ENCODE measurements around the gene RGS2.

RGS2 gene

DNA sequence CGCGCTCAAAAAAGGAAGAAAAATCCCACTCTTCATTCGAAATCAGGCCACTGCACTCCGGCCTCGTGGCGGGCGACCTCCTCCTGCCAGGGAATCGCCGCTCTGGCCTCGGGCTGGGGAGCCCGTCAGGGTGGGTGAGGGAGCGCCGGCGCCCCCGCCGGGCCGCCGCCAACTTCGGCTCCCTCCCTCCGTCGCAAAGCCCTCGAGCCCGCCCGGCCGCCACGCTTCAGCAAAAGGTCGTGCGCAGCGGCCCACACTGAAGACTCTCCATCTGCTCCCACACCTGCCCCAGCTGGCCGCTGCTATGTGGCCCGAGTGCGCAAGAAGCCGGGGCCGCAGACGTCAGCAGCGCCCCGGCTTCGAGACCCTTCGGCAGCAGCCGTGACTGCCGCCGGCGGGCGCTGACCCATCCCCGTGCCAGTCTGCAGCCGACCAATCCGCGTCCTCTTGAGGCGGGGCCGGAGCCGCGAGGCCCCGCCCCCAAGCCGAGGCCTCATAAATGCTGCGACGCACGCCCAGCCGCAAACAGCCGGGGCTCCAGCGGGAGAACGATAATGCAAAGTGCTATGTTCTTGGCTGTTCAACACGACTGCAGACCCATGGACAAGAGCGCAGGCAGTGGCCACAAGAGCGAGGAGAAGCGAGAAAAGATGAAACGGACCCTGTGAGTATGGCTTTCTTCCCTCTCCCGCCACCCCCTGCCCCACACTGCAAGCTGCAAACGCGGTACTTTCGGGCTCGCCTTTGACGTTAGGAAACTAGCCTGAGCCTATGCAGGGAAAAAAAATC, at the start of gene RGS2:
TSS of gene RGS2 (plus strand) at position 522 of the 789 bp plus-strand sequence. CDS start at position 555, 33 bp downstream.
- H3K9me3 ChIP-seq = peaks cover 6% of the 10 kb centered on the region

DNA sequence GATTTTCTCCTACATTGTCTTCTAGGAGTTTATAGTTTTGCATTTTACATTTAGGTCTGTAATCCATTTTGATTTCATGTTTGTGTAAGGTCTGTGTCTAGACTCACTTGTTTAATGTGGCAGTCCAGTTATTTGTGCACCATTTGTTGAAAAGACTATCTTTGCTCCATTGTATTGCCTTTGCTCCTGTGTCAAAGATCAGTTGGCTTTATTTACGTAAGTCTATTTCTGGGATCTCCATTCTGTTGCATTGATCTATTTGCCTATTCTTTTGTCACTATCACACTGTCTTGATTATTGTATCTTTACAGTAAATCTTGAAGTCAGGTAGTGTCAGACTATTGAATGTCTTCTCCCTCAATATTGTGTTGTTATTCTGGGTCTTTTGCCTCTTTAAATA, 49.7 kb upstream of the RGS2 start:
- no peaks in the 10 kb centered on the region for H3K27me3 ChIP-seq
- H3K4me3 ChIP-seq (ENCODE audit: low read depth in 1 of 2, low read length in 1 of 2) = no peak overlapping the region
- H3K9me3 ChIP-seq = no peaks in the 10 kb centered on the region
- TF ChIP-seq CTCF (IDR thresholded peaks at IDR 0.05) = no peak
- H3K36me3 ChIP-seq = no peaks in the 10 kb centered on the region
- no peak overlapping the region for H3K27ac ChIP-seq
- no peaks in the 10 kb centered on the region for H3K4me1 ChIP-seq (ENCODE audit: control insufficient read depth in 1 of 2, insufficient read depth in 1 of 2, low read depth in 1 of 2, low read length in 1 of 2)

More for the DNA sequence above, at the start of gene RGS2:
- Histone ChIP-seq H3K4me3 (ENCODE audit: low read depth in 1 of 2, low read length in 1 of 2) (peak within 1 kb of the TSS; percentile 85 to 93), H3K36me3 (peaks cover 41% of the 10 kb centered on the region), H3K27me3 (no peaks in the 10 kb centered on the region), H3K27ac (peak within 1 kb of the TSS; percentile 99), H3K4me1 (ENCODE audit: control insufficient read depth in 1 of 2, insufficient read depth in 1 of 2, low read depth in 1 of 2, low read length in 1 of 2) (peaks cover 38 to 66% of the 10 kb centered on the region in 2 experiments)
- peak; percentile 62 for TF ChIP-seq CTCF (IDR thresholded peaks at IDR 0.05)

GRCh38 chr1:192762265-192762664, 46.6 kb upstream of the RGS2 start:
- no peaks in the 10 kb centered on the region for H3K4me1 ChIP-seq (ENCODE audit: control insufficient read depth in 1 of 2, insufficient read depth in 1 of 2, low read depth in 1 of 2, low read length in 1 of 2)
- H3K9me3 ChIP-seq = no peaks in the 10 kb centered on the region
- no peak overlapping the region for H3K4me3 ChIP-seq (ENCODE audit: low read depth in 1 of 2, low read length in 1 of 2)
- no peak for TF ChIP-seq CTCF (IDR thresholded peaks at IDR 0.05)
- H3K27ac ChIP-seq = no peak overlapping the region
- H3K36me3 ChIP-seq = no peaks in the 10 kb centered on the region
- no peaks in the 10 kb centered on the region for H3K27me3 ChIP-seq

DNA sequence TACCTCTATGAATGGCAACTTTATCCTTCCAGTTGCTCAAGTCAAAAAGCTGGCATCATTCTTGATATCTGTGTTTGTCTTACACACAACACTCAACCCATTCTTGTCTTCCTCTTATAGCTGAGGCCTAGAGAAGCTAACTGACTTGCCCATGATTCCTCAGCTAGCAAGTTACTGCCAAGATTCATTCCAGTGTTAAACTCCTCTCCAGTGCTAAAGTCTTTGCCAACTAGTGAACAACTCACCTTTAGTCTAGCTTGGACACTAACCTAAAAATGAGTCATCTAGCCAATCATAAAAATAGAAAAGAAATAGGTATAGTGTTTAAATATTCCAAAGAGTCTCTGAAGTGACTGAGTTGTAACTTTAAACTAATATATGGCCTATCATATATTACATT, 45.6 kb upstream of the RGS2 start:
- Histone ChIP-seq H3K27ac (no peak overlapping the region), H3K9me3 (no peaks in the 10 kb centered on the region), H3K4me1 (ENCODE audit: control insufficient read depth in 1 of 2, insufficient read depth in 1 of 2, low read depth in 1 of 2, low read length in 1 of 2) (no peaks in the 10 kb centered on the region), H3K36me3 (no peaks in the 10 kb centered on the region), H3K27me3 (no peaks in the 10 kb centered on the region), H3K4me3 (ENCODE audit: low read depth in 1 of 2, low read length in 1 of 2) (no peak overlapping the region)
- no peak for TF ChIP-seq CTCF (IDR thresholded peaks at IDR 0.05)

- Histone ChIP-seq H3K4me3 (ENCODE audit: low read depth in 1 of 2, low read length in 1 of 2) (no peak overlapping the region), H3K9me3 (no peaks in the 10 kb centered on the region), H3K4me1 (ENCODE audit: control insufficient read depth in 1 of 2, insufficient read depth in 1 of 2, low read depth in 1 of 2, low read length in 1 of 2) (no peaks in the 10 kb centered on the region), H3K27me3 (no peaks in the 10 kb centered on the region), H3K27ac (no peak overlapping the region), H3K36me3 (no peaks in the 10 kb centered on the region)
- no peak for TF ChIP-seq CTCF (IDR thresholded peaks at IDR 0.05)
Observed at GRCh38 chr1:192763756-192764155, 45.1 kb upstream of the RGS2 start.

All from neutrophil (primary cell).